ENCODE data around the gene CORO2B. TPM values are rescaled to one million over a fixed set of nuclear protein-coding genes. Genes with fewer than 3 reads are reported as not detected.

CORO2B gene
- total and polyA plus RNA-seq, 9 of the 15 experiments (the other 6 are each of a cell fraction or from before 2014, with no cell fraction given), result not detected

- no peak for TF ChIP-seq POLR2G (IDR thresholded peaks at IDR 0.05; ENCODE audit: low read depth, low read length)
- TF ChIP-seq ZFP91 (CRISPR knock-in tag; IDR thresholded peaks at IDR 0.05), result no peak
- TF ChIP-seq, protein P1, sequence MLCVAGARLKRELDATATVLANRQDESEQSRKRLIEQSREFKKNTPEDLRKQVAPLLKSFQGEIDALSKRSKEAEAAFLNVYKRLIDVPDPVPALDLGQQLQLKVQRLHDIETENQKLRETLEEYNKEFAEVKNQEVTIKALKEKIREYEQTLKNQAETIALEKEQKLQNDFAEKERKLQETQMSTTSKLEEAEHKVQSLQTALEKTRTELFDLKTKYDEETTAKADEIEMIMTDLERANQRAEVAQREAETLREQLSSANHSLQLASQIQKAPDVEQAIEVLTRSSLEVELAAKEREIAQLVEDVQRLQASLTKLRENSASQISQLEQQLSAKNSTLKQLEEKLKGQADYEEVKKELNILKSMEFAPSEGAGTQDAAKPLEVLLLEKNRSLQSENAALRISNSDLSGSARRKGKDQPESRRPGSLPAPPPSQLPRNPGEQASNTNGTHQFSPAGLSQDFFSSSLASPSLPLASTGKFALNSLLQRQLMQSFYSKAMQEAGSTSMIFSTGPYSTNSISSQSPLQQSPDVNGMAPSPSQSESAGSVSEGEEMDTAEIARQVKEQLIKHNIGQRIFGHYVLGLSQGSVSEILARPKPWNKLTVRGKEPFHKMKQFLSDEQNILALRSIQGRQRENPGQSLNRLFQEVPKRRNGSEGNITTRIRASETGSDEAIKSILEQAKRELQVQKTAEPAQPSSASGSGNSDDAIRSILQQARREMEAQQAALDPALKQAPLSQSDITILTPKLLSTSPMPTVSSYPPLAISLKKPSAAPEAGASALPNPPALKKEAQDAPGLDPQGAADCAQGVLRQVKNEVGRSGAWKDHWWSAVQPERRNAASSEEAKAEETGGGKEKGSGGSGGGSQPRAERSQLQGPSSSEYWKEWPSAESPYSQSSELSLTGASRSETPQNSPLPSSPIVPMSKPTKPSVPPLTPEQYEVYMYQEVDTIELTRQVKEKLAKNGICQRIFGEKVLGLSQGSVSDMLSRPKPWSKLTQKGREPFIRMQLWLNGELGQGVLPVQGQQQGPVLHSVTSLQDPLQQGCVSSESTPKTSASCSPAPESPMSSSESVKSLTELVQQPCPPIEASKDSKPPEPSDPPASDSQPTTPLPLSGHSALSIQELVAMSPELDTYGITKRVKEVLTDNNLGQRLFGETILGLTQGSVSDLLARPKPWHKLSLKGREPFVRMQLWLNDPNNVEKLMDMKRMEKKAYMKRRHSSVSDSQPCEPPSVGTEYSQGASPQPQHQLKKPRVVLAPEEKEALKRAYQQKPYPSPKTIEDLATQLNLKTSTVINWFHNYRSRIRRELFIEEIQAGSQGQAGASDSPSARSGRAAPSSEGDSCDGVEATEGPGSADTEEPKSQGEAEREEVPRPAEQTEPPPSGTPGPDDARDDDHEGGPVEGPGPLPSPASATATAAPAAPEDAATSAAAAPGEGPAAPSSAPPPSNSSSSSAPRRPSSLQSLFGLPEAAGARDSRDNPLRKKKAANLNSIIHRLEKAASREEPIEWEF (CRISPR knock-in tag; IDR thresholded peaks at IDR 0.05), result no peak
- TF ChIP-seq ZNF507 (tag; conservative IDR thresholded peaks at IDR 0.05), result no peak
- no peak for TF ChIP-seq ZNF263 (CRISPR knock-in tag; IDR thresholded peaks at IDR 0.05; ENCODE audit: borderline replicate concordance)
- TF ChIP-seq, protein P2, sequence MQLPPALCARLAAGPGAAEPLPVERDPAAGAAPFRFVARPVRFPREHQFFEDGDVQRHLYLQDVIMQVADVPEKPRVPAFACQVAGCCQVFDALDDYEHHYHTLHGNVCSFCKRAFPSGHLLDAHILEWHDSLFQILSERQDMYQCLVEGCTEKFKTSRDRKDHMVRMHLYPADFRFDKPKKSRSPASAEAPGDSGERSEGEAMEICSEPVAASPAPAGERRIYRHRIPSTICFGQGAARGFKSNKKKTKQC (CRISPR knock-in tag; IDR thresholded peaks at IDR 0.05), result no peak
- TF ChIP-seq ZZZ3 (IDR thresholded peaks at IDR 0.05), result no peak
- TF ChIP-seq ESRRB (CRISPR knock-in tag; IDR thresholded peaks at IDR 0.05; ENCODE audit: borderline replicate concordance), result no peak
- no peak for TF ChIP-seq SIN3B (IDR thresholded peaks at IDR 0.05; ENCODE audit: low read depth)
- no peak for TF ChIP-seq ZNF785 (CRISPR knock-in tag; IDR thresholded peaks at IDR 0.05)
- TF ChIP-seq NR2F6 (CRISPR knock-in tag; IDR thresholded peaks at IDR 0.05), result no peak
- H3K27me3 ChIP-seq (ENCODE audit: control insufficient read depth in 2 of 2, insufficient read depth in 2 of 2, low read length in 2 of 2), result peaks cover 7 to 69% of the 10 kb centered on the region in 2 experiments
- BruUV-seq (replicated peaks), result no TSS peak
- H3K27ac ChIP-seq (ENCODE audit: extremely low read depth, low read depth, low read length), result no peak overlapping the region
- H3K4me1 ChIP-seq (replicated peaks in 1 of 2; ENCODE audit: control insufficient read depth in 2 of 2, insufficient read depth in 2 of 2, low read length in 2 of 2), result no peaks in the 10 kb centered on the region
- H3K4me3 ChIP-seq, result no peak overlapping the region
- H3K9me3 ChIP-seq (replicated peaks; ENCODE audit: control insufficient read depth, insufficient read depth, low read depth, low read length), result no peaks in the 10 kb centered on the region
- 1% methylated on average over 8 of the region's 8 CpGs for WGBS (ENCODE audit: insufficient coverage, low coverage, missing lambda C conversion rate)
- ChIA-PET POLR2A (interaction anchor here (0.6 kb wide), 1 partner anchor 8 kb away, joined by 3 read pairs; no protein-coding TSS in a partner anchor), CTCF (ENCODE audit: low intra/inter-chr PET ratio) (no interaction called here)
- no peaks in the 10 kb centered on the region for H3K79me2 ChIP-seq (ENCODE audit: control insufficient read depth, insufficient read depth, low read length)
- FAIRE-seq (no peak), ATAC-seq (no peak), DNase-seq (ENCODE audit: extremely low read depth in 1 of 4, low spot score in 3 of 4) (no peak)
- no peaks in the 10 kb centered on the region for H3K9me1 ChIP-seq (ENCODE audit: control insufficient read depth, insufficient read depth, low read length)
- no peak overlapping the region for H2AFZ ChIP-seq (ENCODE audit: low read depth, low read length)
- H3K36me3 ChIP-seq (ENCODE audit: control insufficient read depth, insufficient read depth, low read length), result no peaks in the 10 kb centered on the region
- no peak overlapping the region for H3K4me2 ChIP-seq (ENCODE audit: insufficient read depth, low read length)
- peaks cover 18% of the 10 kb centered on the region for H4K20me1 ChIP-seq (replicated peaks; ENCODE audit: control insufficient read depth, insufficient read depth, low read length)
- intact Hi-C loops (cut with micrococcal nuclease), result no loop called here
- in situ Hi-C loops (cut with MboI), result no loop called here
- no peak overlapping the region for H3K9ac ChIP-seq (ENCODE audit: insufficient read depth in 1 of 2, low read depth in 2 of 2, low read length in 2 of 2)
These were observed 50.9 kb downstream of the CORO2B start for GRCh38 chr15:68629519-68630210.

All from K562 (cell line).